Measurements from ENCODE around the gene SH3YL1.

SH3YL1 gene

GRCh38 chr2:282371-283263 is 18.8 kb upstream of the SH3YL1 start:
- in situ Hi-C loops (cut with MboI; ENCODE audit: low sequenced_read_pairs), result no loop called here

GRCh38 chr2:281381-281780 is 17.5 kb upstream of the SH3YL1 start:
- in situ Hi-C loops (cut with MboI; ENCODE audit: low sequenced_read_pairs), result no loop called here

- in situ Hi-C loops (cut with MboI; ENCODE audit: low sequenced_read_pairs), result no loop called here
These were observed 16.8 kb upstream of the SH3YL1 start for GRCh38 chr2:280650-281110.

GRCh38 chr2:279956-280649 is 16.3 kb upstream of the SH3YL1 start:
- in situ Hi-C loops (cut with MboI; ENCODE audit: low sequenced_read_pairs), result no loop called here

- in situ Hi-C loops (cut with MboI; ENCODE audit: low sequenced_read_pairs), result no loop called here
These were observed 15.5 kb upstream of the SH3YL1 start for GRCh38 chr2:279366-279765.

- in situ Hi-C loops (cut with MboI; ENCODE audit: low sequenced_read_pairs), result no loop called here
These were observed 15.1 kb upstream of the SH3YL1 start for GRCh38 chr2:278927-279320.

- in situ Hi-C loops (cut with MboI; ENCODE audit: low sequenced_read_pairs), result no loop called here
These were observed 14.6 kb upstream of the SH3YL1 start for GRCh38 chr2:278312-278926.

GRCh38 chr2:275466-275865 is 11.6 kb upstream of the SH3YL1 start:
- in situ Hi-C loops (cut with MboI; ENCODE audit: low sequenced_read_pairs), result no loop called here

GRCh38 chr2:274503-274902 is 10.7 kb upstream of the SH3YL1 start:
- in situ Hi-C loops (cut with MboI; ENCODE audit: low sequenced_read_pairs), result no loop called here

GRCh38 chr2:273333-273732 is 9.5 kb upstream of the SH3YL1 start:
- in situ Hi-C loops (cut with MboI; ENCODE audit: low sequenced_read_pairs), result no loop called here

GRCh38 chr2:271917-272316 is 8.1 kb upstream of the SH3YL1 start:
- in situ Hi-C loops (cut with MboI; ENCODE audit: low sequenced_read_pairs), result no loop called here

GRCh38 chr2:270861-271260 is 7.0 kb upstream of the SH3YL1 start:
- in situ Hi-C loops (cut with MboI; ENCODE audit: low sequenced_read_pairs), result no loop called here

- in situ Hi-C loops (cut with MboI; ENCODE audit: low sequenced_read_pairs), result no loop called here
These were observed 5.7 kb upstream of the SH3YL1 start for GRCh38 chr2:269356-270030.

GRCh38 chr2:268323-268722 is 4.5 kb upstream of the SH3YL1 start:
- in situ Hi-C loops (cut with MboI; ENCODE audit: low sequenced_read_pairs), result no loop called here

- in situ Hi-C loops (cut with MboI; ENCODE audit: low sequenced_read_pairs), result no loop called here
These were observed 949 bp upstream of the SH3YL1 start, which contains the start of gene ACP1 for GRCh38 chr2:264493-265468. Gene ACP1 (plus strand): TSS chr2:264947. CDS start chr2:264965, 18 bp downstream.

GRCh38 chr2:263022-263738 is 652 bp downstream of the SH3YL1 start:
- in situ Hi-C loops (cut with MboI; ENCODE audit: low sequenced_read_pairs), result no loop called here

GRCh38 chr2:262117-262516 is 1.7 kb downstream of the SH3YL1 start:
- in situ Hi-C loops (cut with MboI; ENCODE audit: low sequenced_read_pairs), result no loop called here

- in situ Hi-C loops (cut with MboI; ENCODE audit: low sequenced_read_pairs), result no loop called here
These were observed 3.2 kb downstream of the SH3YL1 start for GRCh38 chr2:260507-261161.

Data from HL-60/S4 (cell line).